K562 (cell line): Measurements from ENCODE around the gene MLST8. TPM values are rescaled to one million over a fixed set of nuclear protein-coding genes. Genes with fewer than 3 reads are reported as not detected.

ENCODE experiments used
- polyA plus RNA-seq, 8 experiments: library from polyadenylated mRNA; depleted of rRNA in 4 of 8; stranded (reverse) in 5 of 8; unstranded in 3 of 8; fragments of >200 nt; fragmentation: Nextera tagmentation in 2 of 8; fragmentation: Illumina TruSeq in 1 of 8; extraction: Ambion mirVana in 2 of 8; extraction: Trizol in 1 of 8; gene quantifications; 2 replicates each; pipeline versions ENCODE4 v1.2.1 to v1.2.3, GENCODE V29; 2011 to 2014; ENCODE audit warnings: inconsistent platforms in 1 of 8, missing spikeins in 1 of 8
- total RNA-seq, 7 experiments: library from RNA; depleted of rRNA in 6 of 7; stranded (reverse); fragments of >200 nt in 6 of 7; fragmentation: Illumina TruSeq in 2 of 7; extraction: Trizol in 2 of 7; gene quantifications; 2 replicates each; pipeline versions ENCODE4 v1.2.1 to v1.2.3, GENCODE V29; 2011 to 2021; ENCODE audit warnings: low replicate concordance in 1 of 7

MLST8 gene
- total and polyA plus RNA-seq, 9 of the 15 experiments (the other 6 are each of a cell fraction or from before 2014, with no cell fraction given), result 1.5 to 116 (median 43.3) TPM

Other genes with a start within 250 kb of the MLST8 start
Only the 7 nearest of the 24 such genes appear.
- 55.5 and 79.2 TPM in 2 replicates for gene TRAF7, start 49.7 kb upstream of the MLST8 start, total RNA-seq (2014; rRNA removed)
- gene TRAF7, start 49.7 kb upstream of the MLST8 start, total RNA-seq (2014; rRNA removed; fragmentation: Illumina TruSeq; extraction: Trizol), result 24.3 and 29.9 TPM in 2 replicates
- 42.8 and 45.9 TPM in 2 replicates for gene TRAF7, start 49.7 kb upstream of the MLST8 start, total RNA-seq (2015; rRNA removed; fragmentation: Illumina TruSeq; extraction: Trizol)
- 109 and 113 TPM in 2 replicates for gene TRAF7, start 49.7 kb upstream of the MLST8 start, total RNA-seq (2021)
- gene TRAF7, start 49.7 kb upstream of the MLST8 start, polyA plus RNA-seq (2011; rRNA removed), result 41.6 and 61.6 TPM in 2 replicates
- 40.8 and 76.8 TPM in 2 replicates for gene TRAF7, start 49.7 kb upstream of the MLST8 start, polyA plus RNA-seq (2014; fragmentation: Illumina TruSeq; extraction: Trizol)
- gene TRAF7, start 49.7 kb upstream of the MLST8 start, polyA plus RNA-seq (2014; fragmentation: Nextera tagmentation; extraction: Ambion mirVana), result 1 to 10 TPM; 1.1 to 1.5 TPM
- 55.5 and 63.3 TPM in 2 replicates for gene TRAF7, start 49.7 kb upstream of the MLST8 start, polyA plus RNA-seq (2014; rRNA removed)
- 1.5 and 2.6 TPM in 2 replicates for gene CASKIN1, start 8.8 kb upstream of the MLST8 start, total RNA-seq (2014; rRNA removed)
- gene CASKIN1, start 8.8 kb upstream of the MLST8 start, total RNA-seq (2014; rRNA removed; fragmentation: Illumina TruSeq; extraction: Trizol), result 0.10 and 0.15 TPM in 2 replicates
- 0.68 and 1.7 TPM in 2 replicates for gene CASKIN1, start 8.8 kb upstream of the MLST8 start, total RNA-seq (2015; rRNA removed; fragmentation: Illumina TruSeq; extraction: Trizol)
- gene CASKIN1, start 8.8 kb upstream of the MLST8 start, total RNA-seq (2021), result 4.5 and 7.0 TPM in 2 replicates
- 0.84 and 1.9 TPM in 2 replicates for gene CASKIN1, start 8.8 kb upstream of the MLST8 start, polyA plus RNA-seq (2011; rRNA removed)
- 0.28 and 0.73 TPM in 2 replicates for gene CASKIN1, start 8.8 kb upstream of the MLST8 start, polyA plus RNA-seq (2014; fragmentation: Illumina TruSeq; extraction: Trizol)
- not detected for gene CASKIN1, start 8.8 kb upstream of the MLST8 start, polyA plus RNA-seq (2014; fragmentation: Nextera tagmentation; extraction: Ambion mirVana)
- 3.1 and 3.7 TPM in 2 replicates for gene CASKIN1, start 8.8 kb upstream of the MLST8 start, polyA plus RNA-seq (2014; rRNA removed)
- 2.9 and 3.5 TPM in 2 replicates for gene BRICD5, start 5.4 kb downstream of the MLST8 start, total RNA-seq (2014; rRNA removed)
- 0.32 and 0.40 TPM in 2 replicates for gene BRICD5, start 5.4 kb downstream of the MLST8 start, total RNA-seq (2014; rRNA removed; fragmentation: Illumina TruSeq; extraction: Trizol)
- 3.4 and 4.1 TPM in 2 replicates for gene BRICD5, start 5.4 kb downstream of the MLST8 start, total RNA-seq (2015; rRNA removed; fragmentation: Illumina TruSeq; extraction: Trizol)
- gene BRICD5, start 5.4 kb downstream of the MLST8 start, total RNA-seq (2021), result 2.0 and 4.0 TPM in 2 replicates
- 1.8 and 3.2 TPM in 2 replicates for gene BRICD5, start 5.4 kb downstream of the MLST8 start, polyA plus RNA-seq (2011; rRNA removed)
- 0.49 and 3.8 TPM in 2 replicates for gene BRICD5, start 5.4 kb downstream of the MLST8 start, polyA plus RNA-seq (2014; fragmentation: Illumina TruSeq; extraction: Trizol)
- gene BRICD5, start 5.4 kb downstream of the MLST8 start, polyA plus RNA-seq (2014; fragmentation: Nextera tagmentation; extraction: Ambion mirVana), result under 1 TPM in 1 of 2 experiments, not detected in 1; 0.24 TPM
- 5.1 and 15.1 TPM in 2 replicates for gene BRICD5, start 5.4 kb downstream of the MLST8 start, polyA plus RNA-seq (2014; rRNA removed)
- 57.6 and 70.2 TPM in 2 replicates for gene PGP, start 9.4 kb downstream of the MLST8 start, total RNA-seq (2014; rRNA removed)
- 8.5 and 11.4 TPM in 2 replicates for gene PGP, start 9.4 kb downstream of the MLST8 start, total RNA-seq (2014; rRNA removed; fragmentation: Illumina TruSeq; extraction: Trizol)
- gene PGP, start 9.4 kb downstream of the MLST8 start, total RNA-seq (2015; rRNA removed; fragmentation: Illumina TruSeq; extraction: Trizol), result 24.1 and 26.5 TPM in 2 replicates
- gene PGP, start 9.4 kb downstream of the MLST8 start, total RNA-seq (2021), result 44.9 and 49.6 TPM in 2 replicates
- gene PGP, start 9.4 kb downstream of the MLST8 start, polyA plus RNA-seq (2011; rRNA removed), result 19.6 and 27.9 TPM in 2 replicates
- 14.2 and 20.7 TPM in 2 replicates for gene PGP, start 9.4 kb downstream of the MLST8 start, polyA plus RNA-seq (2014; fragmentation: Illumina TruSeq; extraction: Trizol)
- gene PGP, start 9.4 kb downstream of the MLST8 start, polyA plus RNA-seq (2014; fragmentation: Nextera tagmentation; extraction: Ambion mirVana), result 1 to 10 TPM; 1.1 to 3.0 TPM
- 54.0 and 55.6 TPM in 2 replicates for gene PGP, start 9.4 kb downstream of the MLST8 start, polyA plus RNA-seq (2014; rRNA removed)
- 94.9 and 97.1 TPM in 2 replicates for gene E4F1, start 18.1 kb downstream of the MLST8 start, total RNA-seq (2014; rRNA removed)
- 3.7 and 5.5 TPM in 2 replicates for gene E4F1, start 18.1 kb downstream of the MLST8 start, total RNA-seq (2014; rRNA removed; fragmentation: Illumina TruSeq; extraction: Trizol)
- 33.1 and 37.3 TPM in 2 replicates for gene E4F1, start 18.1 kb downstream of the MLST8 start, total RNA-seq (2015; rRNA removed; fragmentation: Illumina TruSeq; extraction: Trizol)
- 53.2 and 63.2 TPM in 2 replicates for gene E4F1, start 18.1 kb downstream of the MLST8 start, total RNA-seq (2021)
- 20.4 and 32.0 TPM in 2 replicates for gene E4F1, start 18.1 kb downstream of the MLST8 start, polyA plus RNA-seq (2011; rRNA removed)
- gene E4F1, start 18.1 kb downstream of the MLST8 start, polyA plus RNA-seq (2014; fragmentation: Illumina TruSeq; extraction: Trizol), result 5.6 and 23.2 TPM in 2 replicates
- gene E4F1, start 18.1 kb downstream of the MLST8 start, polyA plus RNA-seq (2014; fragmentation: Nextera tagmentation; extraction: Ambion mirVana), result under 1 TPM; 0.48 to 0.96 TPM
- 58.7 and 62.7 TPM in 2 replicates for gene E4F1, start 18.1 kb downstream of the MLST8 start, polyA plus RNA-seq (2014; rRNA removed)
- 2.2 and 2.6 TPM in 2 replicates for gene DNASE1L2, start 31.0 kb downstream of the MLST8 start, total RNA-seq (2014; rRNA removed)
- 0.11 TPM in 1 of 2 replicates, not detected in the other for gene DNASE1L2, start 31.0 kb downstream of the MLST8 start, total RNA-seq (2014; rRNA removed; fragmentation: Illumina TruSeq; extraction: Trizol)
- 1.9 and 2.1 TPM in 2 replicates for gene DNASE1L2, start 31.0 kb downstream of the MLST8 start, total RNA-seq (2015; rRNA removed; fragmentation: Illumina TruSeq; extraction: Trizol)
- gene DNASE1L2, start 31.0 kb downstream of the MLST8 start, total RNA-seq (2021), result 2.7 and 4.1 TPM in 2 replicates
- 1.6 and 4.6 TPM in 2 replicates for gene DNASE1L2, start 31.0 kb downstream of the MLST8 start, polyA plus RNA-seq (2011; rRNA removed)
- gene DNASE1L2, start 31.0 kb downstream of the MLST8 start, polyA plus RNA-seq (2014; fragmentation: Illumina TruSeq; extraction: Trizol), result 0.25 and 0.83 TPM in 2 replicates
- under 1 TPM in 1 of 2 experiments, not detected in 1; 0.08 TPM for gene DNASE1L2, start 31.0 kb downstream of the MLST8 start, polyA plus RNA-seq (2014; fragmentation: Nextera tagmentation; extraction: Ambion mirVana)
- gene DNASE1L2, start 31.0 kb downstream of the MLST8 start, polyA plus RNA-seq (2014; rRNA removed), result 2.5 and 3.1 TPM in 2 replicates
- 175 and 241 TPM in 2 replicates for gene ECI1, start 46.1 kb downstream of the MLST8 start, total RNA-seq (2014; rRNA removed)
- 21.4 and 22.6 TPM in 2 replicates for gene ECI1, start 46.1 kb downstream of the MLST8 start, total RNA-seq (2014; rRNA removed; fragmentation: Illumina TruSeq; extraction: Trizol)
- gene ECI1, start 46.1 kb downstream of the MLST8 start, total RNA-seq (2015; rRNA removed; fragmentation: Illumina TruSeq; extraction: Trizol), result 54.0 and 55.0 TPM in 2 replicates
- 172 and 181 TPM in 2 replicates for gene ECI1, start 46.1 kb downstream of the MLST8 start, total RNA-seq (2021)
- 70.5 and 106 TPM in 2 replicates for gene ECI1, start 46.1 kb downstream of the MLST8 start, polyA plus RNA-seq (2011; rRNA removed)
- 32.0 and 72.2 TPM in 2 replicates for gene ECI1, start 46.1 kb downstream of the MLST8 start, polyA plus RNA-seq (2014; fragmentation: Illumina TruSeq; extraction: Trizol)
- gene ECI1, start 46.1 kb downstream of the MLST8 start, polyA plus RNA-seq (2014; fragmentation: Nextera tagmentation; extraction: Ambion mirVana), result 1 to 10 TPM; 4.7 to 7.6 TPM
- 189 and 199 TPM in 2 replicates for gene ECI1, start 46.1 kb downstream of the MLST8 start, polyA plus RNA-seq (2014; rRNA removed)